IMR-90 (cell line): ENCODE data around the gene CCDC12. TPM values are rescaled to one million over a fixed set of nuclear protein-coding genes. Genes with fewer than 3 reads are reported as not detected.
A peak's percentile ranks its signal among the peaks of the same experiment; 100 is the strongest.

Experiments used
- ATAC-seq: fragments of 200-7000 bp; cut with Tn5 transposase; 2 replicates; pipeline ENCODE4 v1.9.1; 2020; ENCODE audit warnings: low read depth, mild to moderate bottlenecking, moderate library complexity
- BruUV-seq: library from RNA; stranded (reverse); fragments of 400-500 nt; replicated peaks from 2 replicates; lab custom pipeline; 2021; lab: Mats Ljungman, UMichigan
- CTCF ChIA-PET: fragments of 300-600 bp; formaldehyde crosslinking; extraction: SDS; loops from one replicate; lab custom pipeline; 2021; ENCODE audit warnings: antibody characterized with exemption; lab: Yijun Ruan, JAX
- POLR2A ChIA-PET: fragments of 300-600 bp; sonication (Branson Sonifier 250); formaldehyde crosslinking; loops from one replicate; lab custom pipeline; 2022; ENCODE audit warnings: antibody characterized with exemption; ENCODE audit not compliant: unreplicated experiment; lab: Charles Lee
- DNase-seq: peaks from one replicate; pipeline ENCODE4 v3.0.0; 2013
- H2AFZ ChIP-seq: replicated peaks from 2 replicates; pipeline ENCODE3; 2013; ENCODE audit warnings: low read length, mild to moderate bottlenecking; ENCODE audit not compliant: poor library complexity
- H2AK5ac ChIP-seq: 2 replicates; pipeline ENCODE4 v1.6.1; 2013; ENCODE audit warnings: low read depth, low read length, inconsistent platforms
- H2AK9ac ChIP-seq: replicated peaks from 2 replicates; pipeline ENCODE3; 2013; ENCODE audit warnings: mild to moderate bottlenecking, low read depth, low read length, moderate library complexity; ENCODE audit not compliant: poor library complexity
- H2BK120ac ChIP-seq: 2 replicates; pipeline ENCODE4 v1.6.1; 2013; ENCODE audit warnings: low read depth, low read length, inconsistent platforms
- H2BK15ac ChIP-seq: 3 replicates; pipeline ENCODE4 v1.6.1; 2013; ENCODE audit warnings: low read depth, low read length, inconsistent platforms
- H2BK20ac ChIP-seq: 2 replicates; pipeline ENCODE4 v1.6.1; 2013; ENCODE audit warnings: low read depth, mild to moderate bottlenecking, inconsistent platforms, low read length, moderate library complexity
- H2BK5ac ChIP-seq: 2 replicates; pipeline ENCODE4 v1.6.1; 2013; ENCODE audit warnings: mild to moderate bottlenecking, low read depth, low read length, inconsistent platforms; ENCODE audit not compliant: poor library complexity, severe bottlenecking
- H3K14ac ChIP-seq: replicated peaks from 2 replicates; pipeline ENCODE4 v1.6.1; 2013; ENCODE audit warnings: low read depth, low read length, inconsistent platforms
- H3K18ac ChIP-seq: 2 replicates; pipeline ENCODE4 v1.6.1; 2013; ENCODE audit warnings: low read depth, low read length, control low read depth
- H3K23ac ChIP-seq: 2 replicates; pipeline ENCODE4 v1.6.1; 2013; ENCODE audit warnings: low read depth, low read length, inconsistent platforms
- H3K27ac ChIP-seq: 2 replicates; pipeline ENCODE4 v1.5.1; 2013; ENCODE audit warnings: mild to moderate bottlenecking, control low read depth, low read length; ENCODE audit not compliant: insufficient read depth
- H3K27me3 ChIP-seq: 2 replicates; pipeline ENCODE4 v1.6.1; 2013; ENCODE audit warnings: low read length; ENCODE audit not compliant: control insufficient read depth, insufficient read depth
- H3K36me3 ChIP-seq: 2 replicates; pipeline ENCODE4 v1.6.1; 2013; ENCODE audit warnings: low read length, mixed read lengths; ENCODE audit not compliant: control insufficient read depth, insufficient read depth
- H3K4ac ChIP-seq: 2 replicates; pipeline ENCODE4 v1.6.1; 2013; ENCODE audit warnings: low read depth, low read length, inconsistent platforms
- H3K4me1 ChIP-seq: 2 replicates; pipeline ENCODE4 v1.6.1; 2013; ENCODE audit warnings: low read length, mixed read lengths; ENCODE audit not compliant: control insufficient read depth, insufficient read depth
- H3K4me2 ChIP-seq: 2 replicates; pipeline ENCODE4 v1.6.1; 2013; ENCODE audit warnings: low read depth, mild to moderate bottlenecking, control low read depth, low read length, moderate library complexity
- H3K4me3 ChIP-seq: 2 replicates; pipeline ENCODE4 v1.5.1; 2013; ENCODE audit warnings: low read depth, mild to moderate bottlenecking, control low read depth, low read length, moderate library complexity; ENCODE audit not compliant: insufficient read depth
- H3K56ac ChIP-seq: 2 replicates; pipeline ENCODE4 v1.6.1; 2013; ENCODE audit warnings: low read length, inconsistent platforms; ENCODE audit not compliant: insufficient read depth; ENCODE audit errors: extremely low read depth
- H3K79me1 ChIP-seq, 2 experiments: 2 replicates each; pipeline ENCODE4 v1.6.1; 2013; ENCODE audit warnings: low read length in 2 of 2, inconsistent platforms in 1 of 2, low read depth in 1 of 2
- H3K9ac ChIP-seq: 2 replicates; pipeline ENCODE4 v1.6.1; 2013; ENCODE audit warnings: low read depth, low read length, control low read depth
- H3K9me1 ChIP-seq: 2 replicates; pipeline ENCODE4 v1.6.1; 2013; ENCODE audit warnings: low read length, inconsistent platforms; ENCODE audit not compliant: insufficient read depth
- H3K9me3 ChIP-seq: 2 replicates; pipeline ENCODE4 v1.6.1; 2013; ENCODE audit warnings: low read length; ENCODE audit not compliant: control insufficient read depth, insufficient read depth
- H4K20me1 ChIP-seq: 2 replicates; pipeline ENCODE4 v1.6.1; 2013; ENCODE audit warnings: low read length, inconsistent platforms; ENCODE audit not compliant: insufficient read depth
- H4K5ac ChIP-seq: 2 replicates; pipeline ENCODE4 v1.6.1; 2013; ENCODE audit warnings: mild to moderate bottlenecking, low read depth, low read length, control low read depth
- H4K8ac ChIP-seq, 2 experiments: 2 replicates each; pipeline ENCODE4 v1.6.1; 2013; ENCODE audit warnings: low read depth in 2 of 2, low read length in 2 of 2, control low read depth in 1 of 2, inconsistent platforms in 1 of 2
- H4K91ac ChIP-seq: 2 replicates; pipeline ENCODE4 v1.6.1; 2013; ENCODE audit warnings: low read depth, low read length, inconsistent platforms; ENCODE audit not compliant: insufficient read depth
- CEBPB ChIP-seq: IDR thresholded peaks from 2 replicates; pipeline ENCODE4 v1.6.1; 2012; ENCODE audit warnings: low read depth, low read length, improper control_type of control experiment
- MAZ ChIP-seq: IDR thresholded peaks from 2 replicates; pipeline ENCODE4 v1.6.1; 2012; ENCODE audit warnings: low read depth, mild to moderate bottlenecking, low read length, improper control_type of control experiment, moderate library complexity, borderline replicate concordance
- SMC3 ChIP-seq: fragments of 150-350 bp; IDR thresholded peaks from 2 replicates; pipeline ENCODE4 v1.6.1; 2016; ENCODE audit warnings: low read depth, mild to moderate bottlenecking, antibody characterized with exemption, low read length, moderate library complexity
- WGBS, 2 experiments: methylation state at CpG; one replicate each; pipeline versions ENCODE4 v1.1.5 to v1.1.7; 2013; ENCODE audit warnings: missing lambda C conversion rate in 2 of 2; ENCODE audit not compliant: insufficient read length in 1 of 2; ENCODE audit errors: extremely low coverage in 2 of 2; 5-methylcytosine and 5-hydroxymethylcytosine counted together
- dilution Hi-C: fragments of 300-500 bp; cut with HindIII; formaldehyde crosslinking; loops from one replicate; pipeline ENCODE4 v1.14.3; 2018; ENCODE audit warnings: low sequenced_read_pairs; ENCODE audit not compliant: unreplicated experiment
- in situ Hi-C: fragments of 300-500 bp; cut with MboI; formaldehyde crosslinking; loops from 3 replicates; pipeline ENCODE4 v1.14.3; 2019; ENCODE audit warnings: low sequenced_read_pairs, inconsistent platforms, mixed read lengths
- intact Hi-C: fragments of 100-400 bp; cut with micrococcal nuclease; formaldehyde crosslinking; loops from 2 replicates; pipeline ENCODE4 v1.10.0; 2022
- polyA plus RNA-seq, 3 experiments: library from polyadenylated mRNA; depleted of rRNA; stranded (reverse); fragments of >200 nt; gene quantifications; 2 replicates each; pipeline ENCODE4 v1.2.3, GENCODE V29; 2012; ENCODE audit warnings: low replicate concordance in 1 of 3
- total RNA-seq: library from RNA; depleted of rRNA; stranded (reverse); fragments of >200 nt; gene quantifications from 2 replicates; pipeline ENCODE4 v1.2.3, GENCODE V29; 2012
- TF ChIP-seq, protein P1 (sequence below): fragments of 150-350 bp; IDR thresholded peaks from 2 replicates; pipeline ENCODE4 v1.6.1; 2016; ENCODE audit warnings: low read depth, mild to moderate bottlenecking, low read length, moderate library complexity, borderline replicate concordance

Gene CCDC12
- total and polyA plus RNA-seq, 2 of the 4 experiments (the other 2 are of a cell fraction): 15.2 to 35.1 TPM

DNA sequence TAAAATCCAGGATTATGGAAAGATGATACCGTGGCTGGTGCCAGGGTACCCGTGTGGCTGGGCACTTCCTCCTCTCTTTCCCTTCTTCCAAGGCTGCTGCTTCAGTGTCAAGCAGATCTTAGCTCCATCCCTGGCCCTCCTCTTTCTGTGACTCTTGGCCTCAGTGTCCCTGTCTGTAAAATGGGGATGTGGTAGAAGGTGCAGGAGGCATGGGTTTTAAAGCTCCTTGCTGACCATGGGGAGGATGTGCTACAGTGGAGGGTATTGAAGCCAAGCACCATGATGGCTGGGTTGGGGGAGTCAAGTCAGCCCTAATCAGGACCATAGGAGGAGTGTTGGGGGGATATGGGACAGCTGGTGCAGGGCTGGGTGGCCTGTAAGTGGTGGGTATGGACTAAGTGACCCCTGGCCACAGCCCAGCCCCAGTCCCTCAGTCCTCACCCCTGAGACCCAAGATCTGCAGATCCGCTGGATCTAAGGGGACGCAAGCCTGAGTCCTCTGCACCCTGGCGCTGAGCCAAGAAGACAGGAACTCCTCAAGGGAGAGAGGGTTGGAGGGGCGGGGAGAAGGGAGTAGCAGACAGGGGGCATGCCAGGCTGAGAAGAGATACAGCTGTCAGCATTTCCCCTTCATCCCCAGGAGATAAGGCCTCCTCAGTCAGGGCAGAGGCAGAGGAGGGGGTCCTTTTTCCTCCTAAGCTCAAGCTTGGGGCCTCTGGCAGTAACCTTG lies 87.0 kb downstream of the CCDC12 start:
- Histone ChIP-seq H3K27ac (no peak overlapping the region), H3K4ac (no peak overlapping the region), H3K14ac (no peak overlapping the region), H3K27me3 (peaks cover 65% of the 10 kb centered on the region), H3K36me3 (no peaks in the 10 kb centered on the region), H2AK5ac (no peak overlapping the region), H2BK15ac (no peak overlapping the region), H3K79me1 (no peaks in the 10 kb centered on the region), H3K9ac (no peak overlapping the region), H3K18ac (no peak overlapping the region), H3K9me3 (no peaks in the 10 kb centered on the region), H4K91ac (no peak overlapping the region), H3K4me2 (no peak overlapping the region), H3K9me1 (0 out of 2 replicates have a peak, but pooled peaks cover 3% of the 10 kb centered on the region), H3K4me1 (no peaks in the 10 kb centered on the region; the same call in 1 of the 2 replicates), H4K20me1 (no peaks in the 10 kb centered on the region; the same call in 1 of the 2 replicates), H2AFZ (no peak overlapping the region), H4K8ac (no peak overlapping the region), H3K4me3 (no peak overlapping the region), H2BK20ac (no peak overlapping the region), H3K56ac (no peak overlapping the region), H2BK120ac (no peak overlapping the region), H4K5ac (no peak overlapping the region), H3K23ac (no peak overlapping the region), H2BK5ac (no peak overlapping the region), H2AK9ac (peak overlapping the region; percentile 69)
- in situ Hi-C loops (loop anchor here (25.0 kb wide), 1 partner anchor 402 kb away; the partner anchor contains the start of gene RTP3), intact Hi-C loops (no loop called here), dilution Hi-C loops (no loop called here)
- ChIA-PET POLR2A (no interaction called here), CTCF (no interaction called here)
- TF ChIP-seq SMC3 (no peak), CEBPB (no peak), MAZ (no peak)
- TF ChIP-seq, protein P1, sequence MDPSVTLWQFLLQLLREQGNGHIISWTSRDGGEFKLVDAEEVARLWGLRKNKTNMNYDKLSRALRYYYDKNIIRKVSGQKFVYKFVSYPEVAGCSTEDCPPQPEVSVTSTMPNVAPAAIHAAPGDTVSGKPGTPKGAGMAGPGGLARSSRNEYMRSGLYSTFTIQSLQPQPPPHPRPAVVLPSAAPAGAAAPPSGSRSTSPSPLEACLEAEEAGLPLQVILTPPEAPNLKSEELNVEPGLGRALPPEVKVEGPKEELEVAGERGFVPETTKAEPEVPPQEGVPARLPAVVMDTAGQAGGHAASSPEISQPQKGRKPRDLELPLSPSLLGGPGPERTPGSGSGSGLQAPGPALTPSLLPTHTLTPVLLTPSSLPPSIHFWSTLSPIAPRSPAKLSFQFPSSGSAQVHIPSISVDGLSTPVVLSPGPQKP: no peak
- WGBS, 2 experiments: 52% methylated on average over 2 of the region's 6 CpGs; no CpG with 5 or more reads in 1 of the 2 experiments
- no TSS peak for BruUV-seq
- ATAC-seq: no peak
- no peak for DNase-seq
